Hindlimb muscle (tissue), 1 donor: ENCODE measurements around the gene BPTF. TPM values are rescaled to one million over a fixed set of nuclear protein-coding genes. Genes with fewer than 3 reads are reported as not detected.
"Not testable (repeated sequence)": the region's sequence is repeated elsewhere in the genome, so short reads cannot be mapped to it uniquely, and the experiment has no call there.

Experiments
- DNase-seq: peaks from one replicate; pipeline ENCODE4 v3.0.0-alpha.2; 2013
- polyA plus RNA-seq: library from polyadenylated mRNA; unstranded; fragments of 120-200 nt; gene quantifications from one replicate; pipeline ENCODE4 v1.2.1, GENCODE V29; 2013; ENCODE audit not compliant: insufficient read length

BPTF gene
- 56.3 TPM for polyA plus RNA-seq

GRCh38 chr17:67824735-67825626 lies at the start of gene BPTF:
Gene BPTF (plus strand): TSS chr17:67825503. CDS start chr17:67825725, 222 bp downstream.
- peak; percentile 96 for DNase-seq

- DNase-seq, result peak; percentile 74
Measured at GRCh38 chr17:67779098-67779672, 46.1 kb upstream of the BPTF start.

GRCh38 chr17:67784364-67785121 lies 40.8 kb upstream of the BPTF start:
- no peak for DNase-seq

- no peak for DNase-seq
Measured at GRCh38 chr17:67785122-67785477, 40.2 kb upstream of the BPTF start.

- no peak for DNase-seq
Measured at GRCh38 chr17:67785504-67785903, 39.8 kb upstream of the BPTF start.

GRCh38 chr17:67800495-67800928 lies 24.8 kb upstream of the BPTF start:
- peak; percentile 48 for DNase-seq

GRCh38 chr17:67801626-67802175 lies 23.6 kb upstream of the BPTF start:
- no peak for DNase-seq

GRCh38 chr17:67810464-67810863 lies 14.8 kb upstream of the BPTF start:
- DNase-seq, result no peak

GRCh38 chr17:67812380-67812779 lies 12.9 kb upstream of the BPTF start:
- DNase-seq, result not testable (repeated sequence)

GRCh38 chr17:67813803-67814180 lies 11.5 kb upstream of the BPTF start:
- no peak for DNase-seq

GRCh38 chr17:67818110-67819002 lies 6.9 kb upstream of the BPTF start:
- DNase-seq, result no peak

GRCh38 chr17:67819722-67820121 lies 5.6 kb upstream of the BPTF start:
- no peak for DNase-seq

GRCh38 chr17:67821871-67822367 lies 3.4 kb upstream of the BPTF start:
- no peak for DNase-seq

- peak; percentile 73 for DNase-seq
Measured at GRCh38 chr17:67825627-67826601, 611 bp downstream of the BPTF start.

GRCh38 chr17:67829331-67829730 lies 4.0 kb downstream of the BPTF start:
- DNase-seq, result no peak

GRCh38 chr17:67830440-67830839 lies 5.1 kb downstream of the BPTF start:
- no peak for DNase-seq

- DNase-seq, result no peak
Measured at GRCh38 chr17:67831268-67831667, 6.0 kb downstream of the BPTF start.

GRCh38 chr17:67833134-67833533 lies 7.8 kb downstream of the BPTF start:
- no peak for DNase-seq

GRCh38 chr17:67833946-67834631 lies 8.8 kb downstream of the BPTF start:
- DNase-seq, result no peak

- no peak for DNase-seq
Measured at GRCh38 chr17:67834634-67835033, 9.3 kb downstream of the BPTF start.
